Ovary (tissue), 3 donors: ENCODE data around the gene NOA1.

Experiments
- CTCF ChIP-seq, 3 donors: fragments of 450-650 bp in 2 of 3; fragments of 200-600 bp in 1 of 3; IDR thresholded peaks; one replicate each; pipeline versions ENCODE4 v1.5.1 to v1.8.0; 2016 to 2022; ENCODE audit warnings: antibody characterized with exemption in 3 of 3, mild to moderate bottlenecking in 1 of 3
- EP300 ChIP-seq: sonication (generic); formaldehyde crosslinking; IDR thresholded peaks from one replicate; pipeline ENCODE4 v1.6.1; 2017; ENCODE audit warnings: antibody characterized with exemption
- POLR2A ChIP-seq: fragments of 450-650 bp; IDR thresholded peaks from one replicate; pipeline ENCODE4 v1.6.1; 2017; ENCODE audit warnings: antibody characterized with exemption, mild to moderate bottlenecking, moderate library complexity
- donor health status: DM: no; HTN: no; CAD: no.

- no peak for TF ChIP-seq POLR2A
- TF ChIP-seq CTCF (IDR thresholded peaks at IDR 0.05): no peak
- TF ChIP-seq EP300: no peak
Observed at GRCh38 chr4:56931924-56932323, 45.5 kb downstream of the NOA1 start.
